A172 (cell line): ENCODE data around the gene IQCN. TPM values are rescaled to one million over a fixed set of nuclear protein-coding genes. Genes with fewer than 3 reads are reported as not detected.
A peak's percentile ranks its signal among the peaks of the same experiment; 100 is the strongest.

Experiments used
- DNase-seq: peaks from one replicate; pipeline ENCODE4 v3.0.0-alpha.2; 2015; ENCODE audit warnings: low spot score
- total RNA-seq: library from RNA; depleted of rRNA; stranded (reverse); fragments of >200 nt; shearing (Covaris generic); gene quantifications from 2 replicates; pipeline ENCODE4 v1.2.3, GENCODE V29; 2014

IQCN gene
- total RNA-seq, 1 experiment from 2014 or later, result 0.69 TPM

GRCh38 chr19:18231775-18232174 is 42.5 kb downstream of the IQCN start:
- DNase-seq, result peak; percentile 35

GRCh38 chr19:18230941-18231734 is 43.1 kb downstream of the IQCN start:
- DNase-seq, result peak; percentile 58

GRCh38 chr19:18229915-18230314 is 44.3 kb downstream of the IQCN start:
- no peak for DNase-seq

- no peak for DNase-seq
Measured at GRCh38 chr19:18229474-18229873, 44.8 kb downstream of the IQCN start.

GRCh38 chr19:18227781-18228271 is 46.4 kb downstream of the IQCN start:
- DNase-seq, result no peak

GRCh38 chr19:18226956-18227780 is 47.1 kb downstream of the IQCN start:
- DNase-seq, result no peak

- no peak for DNase-seq
Measured at GRCh38 chr19:18225702-18226468, 48.4 kb downstream of the IQCN start, which contains the start of gene PDE4C. PDE4C (minus strand) TSS chr19:18226438; CDS start chr19:18226415, 23 bp downstream.

- no peak for DNase-seq
Measured at GRCh38 chr19:18225355-18225701, 48.9 kb downstream of the IQCN start.

- peak; percentile 97 for DNase-seq
Measured at GRCh38 chr19:18224525-18225354, 49.5 kb downstream of the IQCN start.

GRCh38 chr19:18223860-18224524 is 50.3 kb downstream of the IQCN start:
- no peak for DNase-seq

- DNase-seq, result no peak
Measured at GRCh38 chr19:18221815-18222725, 52.2 kb downstream of the IQCN start.

- no peak for DNase-seq
Measured at GRCh38 chr19:18220632-18221275, 53.5 kb downstream of the IQCN start.

GRCh38 chr19:18219911-18220631 is 54.2 kb downstream of the IQCN start:
- DNase-seq, result no peak

GRCh38 chr19:18218600-18218999 is 55.7 kb downstream of the IQCN start:
- DNase-seq, result no peak

- DNase-seq, result no peak
Measured at GRCh38 chr19:18218159-18218558, 56.1 kb downstream of the IQCN start.

GRCh38 chr19:18216789-18217188 is 57.5 kb downstream of the IQCN start:
- no peak for DNase-seq

GRCh38 chr19:18214779-18215433 is 59.3 kb downstream of the IQCN start:
- DNase-seq, result peak; percentile 53

- no peak for DNase-seq
Measured at GRCh38 chr19:18211683-18212082, 62.6 kb downstream of the IQCN start.
